NCI-H2171 (cell line): Measurements from ENCODE around the gene C1QTNF9.
"Not testable (repeated sequence)": the region's sequence is repeated elsewhere in the genome, so short reads cannot be mapped to it uniquely, and the experiment has no call there.

Source experiments
- DNase-seq: peaks from one replicate; lab custom pipeline; 2025; lab: John Stamatoyannopoulos, UW

Gene C1QTNF9, protein sequence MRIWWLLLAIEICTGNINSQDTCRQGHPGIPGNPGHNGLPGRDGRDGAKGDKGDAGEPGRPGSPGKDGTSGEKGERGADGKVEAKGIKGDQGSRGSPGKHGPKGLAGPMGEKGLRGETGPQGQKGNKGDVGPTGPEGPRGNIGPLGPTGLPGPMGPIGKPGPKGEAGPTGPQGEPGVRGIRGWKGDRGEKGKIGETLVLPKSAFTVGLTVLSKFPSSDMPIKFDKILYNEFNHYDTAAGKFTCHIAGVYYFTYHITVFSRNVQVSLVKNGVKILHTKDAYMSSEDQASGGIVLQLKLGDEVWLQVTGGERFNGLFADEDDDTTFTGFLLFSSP

DNA sequence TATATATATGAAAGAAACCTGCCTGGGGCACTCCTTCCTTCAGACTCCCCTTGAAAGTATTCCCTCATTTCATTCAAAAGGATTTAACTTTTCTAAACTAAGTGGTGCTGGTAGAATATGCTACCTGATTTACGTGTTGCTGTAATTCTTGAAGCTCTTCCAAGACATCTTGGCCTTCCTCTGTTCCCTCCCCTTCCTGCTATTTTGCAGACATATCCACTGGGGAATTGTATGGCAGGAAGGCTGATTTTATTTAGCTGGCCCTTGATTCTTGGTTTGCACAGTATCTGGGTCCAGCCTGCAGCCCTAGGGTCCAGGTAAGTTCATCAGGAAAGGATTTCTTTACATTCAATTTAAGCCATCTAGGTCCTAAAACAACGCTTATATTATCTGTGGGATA lies at the start of gene C1QTNF9:
C1QTNF9 (plus strand) TSS at position 281 of the 400 bp plus-strand sequence. CDS start 6,424 bp downstream, outside the sequence.
- DNase-seq = not testable (repeated sequence)

DNA sequence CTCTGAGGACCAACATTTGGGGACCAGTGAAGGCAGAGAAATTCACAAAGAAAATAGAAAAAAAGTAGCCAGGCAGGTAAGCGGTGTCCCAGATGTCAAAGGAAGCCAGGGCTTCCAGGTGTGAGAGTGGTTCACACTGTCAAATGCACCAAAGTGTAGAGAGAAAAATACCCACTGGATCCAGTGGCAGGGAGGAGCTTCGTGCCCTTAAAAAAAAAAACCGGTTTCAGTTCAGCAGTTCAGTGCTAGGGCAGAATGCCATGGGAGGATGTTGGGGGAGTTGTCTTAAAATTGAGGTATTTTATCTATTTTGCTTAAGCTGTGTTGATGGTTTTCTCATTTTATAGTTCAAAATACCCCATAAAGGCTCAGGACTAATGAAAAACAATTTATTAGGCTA lies 47.8 kb upstream of the C1QTNF9 start:
- no peak for DNase-seq

DNA sequence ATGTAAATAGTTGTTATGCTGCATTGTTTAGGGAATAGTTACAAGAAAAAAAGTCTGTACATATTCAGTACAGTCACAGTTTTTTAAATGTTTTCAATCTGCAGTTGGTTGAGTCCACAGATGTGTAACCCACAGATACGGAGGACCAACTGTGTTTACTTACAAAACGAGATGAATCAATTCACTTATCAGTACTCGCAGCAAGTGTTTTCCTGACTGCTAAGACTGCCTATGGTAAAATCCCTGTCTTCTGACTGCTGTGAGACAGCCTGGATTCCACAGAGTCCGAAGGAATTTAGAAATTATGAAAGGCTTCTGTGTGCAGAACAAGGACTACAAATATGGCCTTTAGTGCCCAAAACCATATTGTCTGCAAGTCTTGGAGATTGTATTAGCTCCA lies 45.7 kb upstream of the C1QTNF9 start:
- DNase-seq = no peak

DNA sequence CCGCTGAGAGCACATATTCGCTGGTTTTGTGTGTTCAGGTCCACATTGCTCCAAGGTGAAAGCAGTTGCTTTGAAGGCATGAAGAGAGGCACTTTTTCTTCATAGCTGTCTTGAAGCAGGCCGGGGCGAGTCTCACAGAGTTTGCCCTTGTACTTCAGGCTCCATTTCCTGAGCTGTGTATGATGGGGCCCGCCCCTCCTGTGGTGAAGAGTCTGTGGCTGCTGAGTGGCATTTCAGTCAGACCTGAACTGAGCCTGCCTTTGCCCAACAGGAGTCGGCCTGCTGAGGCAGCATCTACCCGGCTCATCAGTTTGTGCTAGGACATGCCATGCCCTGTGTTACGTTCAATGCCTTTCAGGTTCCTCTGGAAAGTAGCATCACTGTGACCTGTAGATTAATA lies 44.4 kb upstream of the C1QTNF9 start:
- DNase-seq = no peak

DNA sequence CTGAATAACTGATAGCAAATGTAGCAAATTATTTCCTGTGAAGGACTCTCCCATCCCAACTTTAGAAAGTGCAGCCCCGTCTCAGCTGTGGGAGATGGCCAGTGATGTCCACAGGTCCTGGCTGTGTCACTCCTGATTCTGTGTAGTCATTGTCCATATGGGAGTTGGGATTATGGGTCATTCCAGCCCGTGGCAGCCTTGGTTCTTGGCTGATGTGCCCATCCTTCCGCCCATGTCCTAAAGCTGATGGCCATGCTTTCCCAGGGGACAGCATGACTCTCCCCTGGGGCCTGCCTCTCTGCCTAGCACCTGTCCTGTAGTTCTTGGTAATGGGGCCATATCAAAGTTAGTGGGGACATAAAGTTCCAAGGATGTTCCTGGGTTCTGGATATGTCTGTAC lies 43.9 kb upstream of the C1QTNF9 start:
- DNase-seq = no peak

DNA sequence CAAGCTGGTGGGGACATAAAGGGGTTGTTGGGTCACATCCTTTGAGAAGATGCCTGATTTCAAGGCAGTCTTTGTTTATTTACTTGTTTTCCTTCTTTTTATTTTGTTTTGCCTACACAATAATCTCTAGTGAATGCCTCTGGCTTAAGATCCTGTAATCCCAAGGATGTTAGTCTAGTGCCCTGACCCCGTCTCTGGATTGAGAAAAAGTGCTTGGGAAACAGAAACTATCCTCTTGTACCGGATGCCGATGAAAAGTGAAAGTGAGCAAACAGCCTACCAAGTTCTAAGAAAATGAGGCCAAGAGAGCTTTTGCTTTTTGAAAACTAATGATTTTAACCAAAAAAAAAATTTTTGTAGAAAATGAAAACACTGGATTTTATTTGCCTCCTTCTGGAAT lies 42.1 kb upstream of the C1QTNF9 start:
- DNase-seq = no peak

DNA sequence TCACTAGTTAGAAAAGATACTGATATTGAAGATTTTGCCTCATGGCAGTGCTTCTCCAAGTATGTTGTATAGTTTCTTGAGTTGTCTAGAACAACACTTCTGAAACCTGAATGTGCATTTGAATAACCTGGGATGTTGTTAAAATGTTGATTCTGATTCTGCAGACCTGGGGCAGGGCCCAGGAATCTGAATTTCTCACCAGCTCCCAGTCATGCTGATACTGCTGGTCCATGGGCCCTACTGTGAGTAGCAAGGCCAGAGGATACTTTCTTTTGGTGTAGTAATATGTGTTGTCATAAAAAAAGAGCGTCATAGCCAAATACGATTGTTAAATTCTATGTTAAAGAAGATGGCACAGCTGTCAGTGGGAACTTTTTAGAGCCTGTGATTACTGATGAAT lies 41.6 kb upstream of the C1QTNF9 start:
- DNase-seq = no peak

DNA sequence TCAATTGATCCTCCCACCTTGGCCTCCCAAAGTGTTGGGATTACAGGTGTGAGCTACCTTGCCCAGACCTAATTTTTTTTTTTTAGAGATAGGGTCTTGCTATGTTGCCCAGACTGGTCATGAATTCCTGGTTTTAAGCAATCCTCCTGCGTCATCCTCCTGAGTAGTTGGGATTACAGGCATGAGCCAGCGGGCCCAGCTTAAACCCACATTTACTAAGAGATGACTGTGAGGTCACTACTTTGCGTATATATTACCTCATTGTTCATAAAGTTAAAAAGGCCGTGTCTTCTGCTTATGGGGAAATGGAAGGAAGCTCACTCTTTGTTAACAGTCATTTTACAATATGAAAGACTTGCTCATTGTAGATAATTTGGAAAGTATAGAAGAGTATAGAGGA lies 39.6 kb upstream of the C1QTNF9 start:
- DNase-seq = no peak

DNA sequence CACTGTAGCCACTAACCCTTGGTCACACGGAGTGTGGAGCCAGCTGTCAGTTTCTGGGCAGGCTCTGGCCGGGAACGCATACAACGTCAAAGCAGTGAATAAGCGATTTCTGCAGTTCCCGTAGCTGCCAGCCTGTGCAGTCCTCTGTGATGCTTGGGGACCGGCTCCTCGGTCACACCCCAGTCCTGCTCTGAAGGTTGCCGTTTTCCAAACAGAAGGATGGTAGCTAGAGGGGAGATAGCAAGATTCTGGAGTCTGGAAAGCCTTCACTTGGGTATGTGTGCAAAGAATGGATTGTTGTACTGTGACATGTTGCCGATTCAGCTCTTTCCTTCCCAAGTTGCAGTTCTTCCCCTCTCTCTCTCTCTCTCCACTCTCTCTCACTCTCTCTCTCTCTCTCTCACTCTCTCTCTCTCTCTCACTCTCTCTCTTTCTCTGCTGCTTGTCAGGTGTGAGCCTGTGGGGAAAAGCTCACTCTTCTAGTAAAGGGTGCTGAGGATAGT lies 38.7 kb upstream of the C1QTNF9 start:
- no peak for DNase-seq

DNA sequence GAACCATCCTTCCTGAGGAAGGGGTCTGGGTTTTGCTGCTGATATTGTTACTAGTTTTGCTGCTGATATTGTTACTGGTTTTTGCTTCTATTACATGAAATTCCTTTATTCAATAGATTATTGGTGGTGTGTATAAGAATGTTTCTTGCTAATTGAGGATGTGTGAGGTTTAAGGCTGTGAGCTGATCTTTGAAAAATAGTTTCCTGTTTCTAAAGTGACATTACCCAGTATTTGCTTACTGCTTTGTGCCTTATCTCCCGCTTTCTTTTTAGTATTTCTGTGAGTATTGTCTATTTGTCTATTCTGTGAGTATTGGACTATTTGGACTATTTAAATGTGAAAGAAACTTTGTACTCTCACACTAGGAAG lies 38.2 kb upstream of the C1QTNF9 start:
- no peak for DNase-seq

DNA sequence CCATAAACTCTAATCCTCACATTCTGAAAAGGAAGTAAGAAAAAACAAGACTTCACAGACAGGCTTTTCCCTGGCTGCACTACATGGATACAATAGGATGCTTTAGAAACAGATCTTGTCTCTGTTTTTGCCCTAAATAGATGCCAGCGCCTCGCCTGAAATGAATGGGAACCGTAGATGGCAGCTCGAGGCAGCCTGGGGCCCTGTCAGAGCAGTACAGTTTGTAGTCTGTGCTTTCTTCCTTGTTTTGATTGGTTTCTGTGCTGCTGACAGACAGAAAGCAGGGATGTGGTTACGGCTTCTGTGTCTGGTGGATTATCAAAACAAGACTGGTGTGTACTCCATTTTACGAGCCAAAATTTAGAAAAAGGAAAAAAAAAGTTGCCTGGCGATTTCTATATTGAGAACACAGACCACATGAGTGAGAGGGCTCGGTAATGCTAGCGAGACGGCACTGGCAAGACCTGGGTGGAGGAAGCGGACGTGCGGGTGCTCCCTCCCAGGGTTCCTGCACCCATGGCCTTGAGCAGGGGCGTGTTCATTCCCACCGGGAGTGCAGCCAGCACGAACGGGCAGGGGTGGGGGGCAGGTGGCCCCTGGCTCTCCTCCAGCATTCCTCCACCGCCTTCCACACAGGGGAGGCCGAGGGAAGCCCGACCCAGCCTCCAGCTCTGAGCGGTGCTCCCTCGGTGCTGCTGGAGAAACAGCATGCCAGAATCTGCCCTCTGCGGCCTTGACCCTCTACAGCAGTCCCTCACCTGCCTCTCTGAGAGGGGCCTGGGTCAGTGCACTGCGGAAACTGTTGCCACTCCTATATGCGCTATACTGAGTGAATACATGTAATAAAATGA lies 37.6 kb upstream of the C1QTNF9 start:
- DNase-seq = no peak

DNA sequence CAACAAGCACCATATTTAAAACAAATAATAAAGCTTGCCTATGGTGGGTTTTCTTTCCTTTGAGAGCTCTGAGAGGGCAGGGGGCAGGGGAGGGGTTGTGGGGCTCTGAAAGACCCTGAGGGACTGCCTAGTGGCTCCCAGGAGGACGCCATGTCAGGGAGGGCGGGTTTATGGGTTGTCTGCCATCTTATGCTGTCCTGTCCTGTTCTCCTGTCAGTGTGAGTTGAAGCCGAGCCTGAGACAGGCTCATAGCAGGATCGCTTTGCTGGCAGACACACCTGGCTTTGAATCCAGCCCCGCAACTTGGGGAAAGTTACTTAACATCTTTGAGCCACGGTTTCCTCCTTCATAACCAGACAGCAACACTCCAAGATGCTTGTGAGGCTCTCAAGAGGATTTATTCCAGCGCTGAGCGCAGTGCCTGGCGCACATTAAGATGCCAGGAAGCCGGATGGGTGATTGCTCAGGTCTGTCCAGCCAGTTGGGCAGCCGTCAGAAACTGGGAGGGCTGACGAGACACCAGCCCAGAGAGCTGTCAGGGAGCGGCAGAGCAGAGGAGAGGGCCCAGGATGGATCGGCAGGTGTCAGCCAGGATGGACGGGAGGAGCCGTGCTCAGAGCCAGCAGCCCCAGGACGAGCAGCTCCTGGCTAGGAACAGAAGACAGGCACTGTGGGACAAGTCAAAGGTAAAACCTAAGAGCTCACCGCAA lies 36.8 kb upstream of the C1QTNF9 start:
- DNase-seq = no peak

DNA sequence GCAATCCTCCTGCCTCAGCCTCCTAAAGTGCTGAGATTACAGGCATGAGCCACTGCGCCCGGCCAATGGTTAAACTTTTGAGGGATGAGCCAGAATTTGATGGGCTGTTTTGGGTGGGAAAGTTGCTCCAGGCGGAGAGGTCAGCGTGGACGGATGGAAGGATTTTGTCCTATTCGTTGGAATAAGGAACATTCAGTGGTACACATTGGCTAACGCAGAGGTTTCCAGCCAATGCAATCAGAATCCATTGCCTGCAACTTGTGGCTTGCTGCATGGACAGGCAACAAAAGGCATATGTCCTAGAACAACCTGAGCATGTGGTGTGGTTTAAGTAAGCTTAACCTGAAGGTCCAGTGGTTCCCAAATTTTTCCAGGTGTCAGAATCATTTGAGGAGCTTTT lies 35.5 kb upstream of the C1QTNF9 start:
- DNase-seq = no peak

DNA sequence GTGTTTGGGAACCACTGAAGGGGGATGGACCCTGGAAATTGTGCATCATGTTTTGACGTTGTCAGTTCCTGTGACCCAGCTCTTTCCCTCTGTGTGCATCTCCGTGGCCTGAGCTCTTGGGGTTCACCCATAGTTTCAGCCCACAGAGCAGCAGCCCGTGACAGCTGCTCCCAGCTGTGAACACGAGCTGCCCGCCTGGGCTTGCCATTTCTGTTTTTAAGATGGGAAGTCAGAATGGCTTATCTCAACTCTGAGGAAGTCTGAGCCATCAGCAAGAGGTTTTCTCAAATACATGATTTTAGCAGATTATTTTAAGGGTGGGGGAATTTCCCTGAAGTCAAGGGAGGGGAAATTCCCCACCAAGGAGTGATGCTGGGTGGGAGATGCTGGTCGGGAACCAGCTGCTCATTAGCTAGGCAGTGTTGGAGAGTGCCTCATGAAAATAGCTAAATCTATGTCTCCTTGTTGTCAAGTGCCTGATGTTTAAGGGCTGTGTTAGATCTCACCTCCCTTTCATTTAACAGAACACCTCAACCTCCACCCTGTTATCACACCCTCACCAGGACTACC lies 34.8 kb upstream of the C1QTNF9 start:
- DNase-seq = no peak

DNA sequence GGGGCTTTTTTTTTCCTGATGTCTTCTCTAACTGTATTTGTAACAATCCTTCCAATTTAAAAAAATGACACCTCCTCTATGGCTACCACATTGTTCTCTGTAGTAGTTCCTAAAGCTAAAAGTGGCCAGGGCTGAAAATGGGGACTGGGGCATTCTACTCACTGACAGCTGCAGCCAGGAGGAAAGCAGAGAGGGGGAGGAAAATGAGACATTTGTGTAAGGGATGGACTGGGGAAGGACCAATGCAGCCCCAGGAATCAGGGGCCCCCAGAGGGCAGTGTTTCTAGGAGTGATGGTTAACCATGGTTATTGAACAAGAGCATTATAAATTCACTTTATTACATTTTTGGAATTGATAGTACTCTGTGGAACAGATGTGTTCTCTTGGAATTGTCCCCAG lies 34.3 kb upstream of the C1QTNF9 start:
- no peak for DNase-seq

DNA sequence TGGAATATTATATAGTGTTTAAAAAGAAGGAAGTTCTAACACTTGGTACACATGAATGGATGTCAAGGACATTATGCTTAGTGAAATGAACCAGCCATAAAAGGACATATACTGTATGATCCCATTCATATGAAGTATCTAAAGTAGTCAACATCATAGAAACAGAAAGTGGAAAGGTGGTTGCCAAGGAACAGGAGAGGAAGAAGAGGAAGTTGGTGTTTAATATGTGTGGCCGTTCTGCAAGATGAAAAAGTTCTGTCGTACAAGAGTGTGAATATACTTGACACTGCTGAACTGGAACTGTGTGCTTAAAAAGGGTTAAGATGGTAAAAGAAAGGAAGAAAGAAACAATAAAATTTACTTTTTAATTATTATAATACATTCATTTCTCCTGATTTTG lies 33.1 kb upstream of the C1QTNF9 start:
- no peak for DNase-seq

DNA sequence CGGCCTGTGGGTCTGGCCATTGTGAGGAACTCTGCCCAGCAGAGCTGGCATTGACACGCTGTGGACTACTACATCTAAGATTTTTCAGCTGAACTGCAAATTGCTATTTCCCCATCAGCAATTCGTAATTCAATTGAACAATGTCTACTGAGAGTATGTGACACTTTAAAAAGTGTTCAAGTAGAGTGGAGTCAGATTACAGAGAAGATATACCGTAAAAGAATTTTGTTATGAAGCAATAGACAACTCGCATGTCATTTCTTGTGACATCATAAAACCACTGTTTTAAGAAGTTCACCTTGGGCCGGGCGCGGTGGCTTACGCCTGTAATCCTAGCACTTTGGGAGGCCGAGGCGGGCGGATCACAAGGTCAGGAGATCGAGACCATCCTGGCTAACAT lies 32.5 kb upstream of the C1QTNF9 start:
- no peak for DNase-seq

DNA sequence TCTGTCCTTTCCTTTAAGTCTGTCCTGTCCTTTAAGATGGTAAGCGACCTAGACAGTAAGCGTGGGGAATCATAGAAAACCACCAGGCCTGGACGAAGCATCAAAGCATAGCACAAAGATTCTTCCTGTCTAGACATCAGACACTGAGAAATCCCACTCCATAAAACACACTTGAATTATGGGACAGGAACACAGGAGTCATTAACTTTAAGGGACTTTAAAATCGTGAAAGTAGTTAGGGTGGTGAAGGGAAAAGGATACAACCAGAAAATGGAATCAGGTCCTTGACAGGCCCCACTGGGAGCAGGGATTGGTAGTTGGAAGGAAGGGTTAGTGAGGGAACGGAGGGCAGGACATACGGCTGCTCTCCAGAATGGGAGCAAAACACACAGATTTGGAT lies 31.6 kb upstream of the C1QTNF9 start:
- DNase-seq = no peak

DNA sequence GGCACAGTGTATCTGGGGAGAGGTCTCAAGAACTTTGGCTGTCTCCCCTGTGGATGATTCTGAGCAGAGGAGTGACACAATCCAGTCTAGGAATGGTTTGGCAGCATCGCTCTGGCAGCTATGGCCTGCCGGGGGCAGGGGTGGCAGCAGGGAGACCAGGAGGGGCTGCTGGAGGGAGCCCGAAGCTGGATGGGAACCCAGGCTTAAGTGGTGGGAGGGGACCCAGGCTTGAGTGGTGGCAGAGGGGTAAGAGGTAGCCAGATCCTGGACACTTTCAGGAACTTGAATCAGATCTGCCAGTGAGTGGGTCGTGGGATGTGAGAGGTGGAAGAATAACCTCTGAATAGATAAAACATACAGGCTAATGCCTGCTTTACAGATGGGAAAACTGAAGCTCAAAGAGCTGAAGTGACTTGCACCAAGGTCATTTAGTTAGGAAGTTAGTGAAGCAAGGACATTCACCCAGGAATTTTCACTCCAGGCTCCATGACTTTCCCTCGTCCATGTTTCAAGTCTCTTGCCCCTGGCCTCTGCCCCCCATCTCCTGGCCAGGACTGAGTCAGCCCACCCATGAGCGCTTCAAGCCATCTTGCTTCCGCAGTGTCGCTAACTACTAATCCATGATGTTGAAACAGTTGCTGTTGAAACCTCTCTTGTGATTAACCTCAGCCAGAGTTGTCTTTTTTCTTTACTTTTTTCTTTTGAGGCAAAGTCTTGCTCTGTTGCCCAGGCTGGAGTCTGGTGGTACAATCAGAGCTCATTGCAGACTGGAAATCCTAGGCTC lies 29.9 kb upstream of the C1QTNF9 start:
- no peak for DNase-seq

DNA sequence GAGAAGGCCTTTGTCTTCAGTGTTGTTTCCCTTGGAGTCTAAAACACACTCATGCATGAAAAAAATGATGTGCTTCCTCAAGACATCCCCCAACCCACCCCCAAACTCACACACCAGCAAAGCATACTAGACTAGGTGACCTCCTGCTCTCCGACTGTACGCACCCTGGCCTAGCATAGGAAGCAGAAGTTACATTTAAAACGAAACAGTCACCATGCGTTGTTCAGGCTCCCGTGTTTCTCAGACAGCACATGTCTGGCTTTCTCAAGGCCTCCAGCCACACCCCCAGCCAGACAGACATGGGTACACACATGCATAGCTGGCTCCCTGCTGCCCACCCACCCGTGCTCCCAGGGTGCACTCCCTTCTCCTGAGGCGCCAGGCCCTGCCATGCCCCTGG lies 28.7 kb upstream of the C1QTNF9 start:
- no peak for DNase-seq

DNA sequence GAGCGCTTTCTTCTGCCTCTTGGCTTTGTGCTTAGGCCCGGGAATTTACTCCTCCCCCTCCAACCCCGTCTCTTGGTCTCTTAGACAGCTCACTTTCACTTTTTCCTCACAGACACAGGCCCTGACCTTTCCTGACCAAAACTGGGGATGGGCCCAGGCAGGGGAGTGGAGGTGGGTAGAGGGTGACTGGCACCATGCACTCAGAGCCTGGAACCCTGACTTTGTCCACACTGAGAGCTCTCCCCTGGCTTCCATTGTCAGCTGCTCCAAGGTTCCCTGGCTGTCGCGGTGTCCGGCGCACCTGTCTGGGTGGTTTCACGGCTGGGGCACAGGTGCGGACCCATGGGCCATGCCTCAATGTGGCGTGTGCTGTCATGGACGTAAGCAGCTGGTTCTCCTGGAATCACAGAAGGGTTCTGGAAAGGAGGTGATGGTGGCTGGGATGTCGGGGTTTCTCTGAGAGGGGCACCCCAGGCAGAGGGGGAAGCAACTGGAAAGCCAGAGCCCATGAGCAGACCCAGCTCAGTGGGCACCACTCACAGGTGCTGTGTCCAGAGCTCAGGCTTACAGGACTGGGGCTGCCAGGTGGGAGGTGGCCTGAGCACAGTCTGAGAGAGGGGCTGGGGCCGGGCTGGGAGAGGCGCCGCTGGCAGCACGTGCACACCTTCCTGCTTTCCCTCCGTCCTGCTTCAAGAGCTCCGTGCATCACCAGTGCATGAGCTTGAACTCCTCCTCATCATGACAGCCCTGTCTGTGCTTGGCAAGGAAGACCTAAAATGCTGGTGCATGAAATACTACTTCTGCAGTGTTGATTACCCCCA lies 28.0 kb upstream of the C1QTNF9 start:
- no peak for DNase-seq
